Activated CD4-positive, alpha-beta T cell treated with anti-CD3 and anti-CD28 coated beads for 36 hours (primary cell): ENCODE results near the gene LGALS13. TPM values are rescaled to one million over a fixed set of nuclear protein-coding genes. Genes with fewer than 3 reads are reported as not detected.

Experiments used
- total RNA-seq, 2 experiments: library from RNA; stranded (reverse); gene quantifications; one replicate each; pipeline ENCODE4 v1.2.3, GENCODE V29; 2021

Gene LGALS13
- total RNA-seq, 2 experiments from 2014 or later, result not detected

Other genes starting within 250 kb of the LGALS13 start
- 10 to 100 TPM; 40.4 to 54.2 TPM for gene PAF1, start 211.4 kb upstream of the LGALS13 start, total RNA-seq
- 10 to 100 TPM; 24.0 to 34.6 TPM for gene MED29, start 211.1 kb upstream of the LGALS13 start, total RNA-seq
- gene ZFP36, start 195.7 kb upstream of the LGALS13 start, total RNA-seq, result 10 to 100 TPM; 69.1 to 69.3 TPM
- gene PLEKHG2, start 189.9 kb upstream of the LGALS13 start, total RNA-seq, result 10 to 100 TPM; 46.0 to 65.5 TPM
- gene RPS16, start 166.6 kb upstream of the LGALS13 start, total RNA-seq, result 1,000 to 10,000 TPM; 3,146 to 3,331 TPM
- 100 to 1,000 TPM; 157 to 165 TPM for gene SUPT5H, start 156.9 kb upstream of the LGALS13 start, total RNA-seq
- 100 to 1,000 TPM in 1 of 2 experiments, 10 to 100 TPM in 1; 99.4 to 126 TPM for gene TIMM50, start 121.7 kb upstream of the LGALS13 start, total RNA-seq
- gene DLL3, start 103.6 kb upstream of the LGALS13 start, total RNA-seq, result under 1 TPM; 0.72 to 0.94 TPM
- not detected for gene SELENOV, start 87.4 kb upstream of the LGALS13 start, total RNA-seq
- 1 to 10 TPM; 1.4 to 3.5 TPM for gene EID2B, start 69.7 kb upstream of the LGALS13 start, total RNA-seq
- 10 to 100 TPM in 1 of 2 experiments, 1 to 10 TPM in 1; 9.0 to 10.7 TPM for gene EID2, start 62.4 kb upstream of the LGALS13 start, total RNA-seq
- not detected for gene LGALS16, start 53.4 kb downstream of the LGALS13 start, total RNA-seq
- gene LGALS14, start 102.0 kb downstream of the LGALS13 start, total RNA-seq, result 1 to 10 TPM in 1 of 2 experiments, under 1 TPM in 1; 0.80 to 1.4 TPM
- under 1 TPM in 1 of 2 experiments, not detected in 1; 0.40 TPM for gene CLC, start 135.5 kb downstream of the LGALS13 start, total RNA-seq
- not detected for gene LEUTX, start 176.3 kb downstream of the LGALS13 start, total RNA-seq
- 1 to 10 TPM; 4.8 to 6.9 TPM for gene DYRK1B, start 231.6 kb downstream of the LGALS13 start, total RNA-seq
- 100 to 1,000 TPM; 742 to 890 TPM for gene FBL, start 243.9 kb downstream of the LGALS13 start, total RNA-seq